SK-N-SH (cell line): ENCODE results near the gene TMIE.

ENCODE experiments used
- GABPA ChIP-seq: IDR thresholded peaks from 2 replicates; pipeline ENCODE4 v1.4.0; 2012; ENCODE audit warnings: low read depth, mild to moderate bottlenecking
- USF2 ChIP-seq: fragments of 150-350 bp; IDR thresholded peaks from 2 replicates; pipeline ENCODE4 v1.6.1; 2017; ENCODE audit warnings: antibody characterized with exemption, low read length, low read depth, borderline replicate concordance
- TF ChIP-seq, protein P1 (sequence below): IDR thresholded peaks from 2 replicates; pipeline ENCODE4 v1.4.0; 2012; ENCODE audit warnings: low read depth

- TF ChIP-seq USF2 (no peak), GABPA (no peak)
- TF ChIP-seq, protein P1, sequence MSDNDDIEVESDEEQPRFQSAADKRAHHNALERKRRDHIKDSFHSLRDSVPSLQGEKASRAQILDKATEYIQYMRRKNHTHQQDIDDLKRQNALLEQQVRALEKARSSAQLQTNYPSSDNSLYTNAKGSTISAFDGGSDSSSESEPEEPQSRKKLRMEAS = no peak
These were observed 33.1 kb upstream of the TMIE start for GRCh38 chr3:46668116-46668515.
